ENCODE results near the gene GPX1. TPM values are rescaled to one million over a fixed set of nuclear protein-coding genes. Genes with fewer than 3 reads are reported as not detected.
"Not testable (repeated sequence)": the region's sequence is repeated elsewhere in the genome, so short reads cannot be mapped to it uniquely, and the experiment has no call there.

Gene GPX1
- total and polyA plus RNA-seq, 4 donors, result 71.2 to 201 (median 179) TPM

DNA sequence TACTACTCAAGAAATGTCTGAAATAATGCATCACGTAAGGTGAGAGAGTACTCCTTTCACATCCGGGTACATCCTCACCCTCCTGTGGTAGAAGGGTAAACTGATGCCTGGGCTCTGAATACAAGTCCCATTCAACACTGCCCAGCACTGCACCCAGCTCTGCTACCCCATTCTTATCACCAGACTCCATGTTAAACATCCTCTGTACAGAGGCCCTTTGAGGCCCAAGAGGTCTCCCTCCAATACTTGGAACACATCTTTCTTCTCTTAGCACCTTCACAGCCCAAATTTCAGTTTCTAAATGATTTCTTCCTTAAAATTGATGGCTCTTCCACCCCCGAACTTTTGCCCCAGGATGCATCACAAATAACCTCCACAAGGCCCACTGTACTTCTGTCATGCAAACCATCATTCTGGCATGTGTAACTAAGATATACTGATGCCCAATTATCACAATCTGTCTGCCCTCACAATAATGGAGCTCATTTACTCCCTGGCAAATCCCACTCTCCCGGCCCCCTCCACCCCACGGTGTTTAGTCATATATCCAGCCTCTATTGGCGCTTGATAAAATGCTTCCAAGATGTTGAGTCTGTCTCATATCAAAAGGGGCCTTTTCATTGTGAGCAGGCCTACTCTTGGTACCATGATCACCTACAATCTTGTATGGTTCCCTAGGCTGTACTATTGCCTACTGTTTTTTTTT is 12.6 kb upstream of the GPX1 start:
- H3K4me3 ChIP-seq (ENCODE audit: low read depth, low read length), result no peak overlapping the region
- H3K36me3 ChIP-seq (ENCODE audit: control insufficient read depth, insufficient read depth, low read length), result peaks cover 60% of the 10 kb centered on the region
- H3K9me3 ChIP-seq (ENCODE audit: control insufficient read depth, insufficient read depth, low read length), result no peaks in the 10 kb centered on the region
- no peak for DNase-seq (ENCODE audit: low read depth in 4 of 6, low spot score in 6 of 6)
- H3K4me1 ChIP-seq (ENCODE audit: control insufficient read depth, insufficient read depth, low read length), result no peaks in the 10 kb centered on the region
- H3K27me3 ChIP-seq (ENCODE audit: control insufficient read depth, insufficient read depth, low read length), result no peaks in the 10 kb centered on the region
- WGBS (ENCODE audit: insufficient coverage), result 86% methylated on average over 5 of the region's 6 CpGs
- no peak overlapping the region for H3K27ac ChIP-seq (ENCODE audit: low read depth, low read length)

DNA sequence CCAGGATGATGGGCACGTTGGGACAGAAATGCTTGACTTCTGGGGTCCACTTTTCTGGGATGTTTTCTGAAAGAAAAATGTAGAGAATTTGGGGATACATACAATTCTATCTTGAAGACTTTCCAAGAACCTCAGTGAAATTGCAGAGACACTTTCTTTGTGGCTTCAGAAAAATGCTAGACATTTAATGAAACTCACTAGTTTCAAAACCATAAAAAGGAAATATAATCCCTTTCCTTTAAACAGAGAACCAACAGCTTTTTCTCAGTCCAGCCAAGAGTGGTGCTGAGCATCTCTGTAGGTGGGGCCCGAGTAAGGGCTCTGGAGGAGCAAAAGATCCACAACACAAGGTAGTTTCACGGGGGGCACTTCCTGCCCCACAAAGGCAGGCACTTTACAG is 4.4 kb upstream of the GPX1 start:
- no peak for DNase-seq (ENCODE audit: low read depth in 4 of 6, low spot score in 6 of 6)
- Histone ChIP-seq H3K27ac (ENCODE audit: low read depth, low read length) (no peak overlapping the region), H3K9me3 (ENCODE audit: control insufficient read depth, insufficient read depth, low read length) (no peaks in the 10 kb centered on the region), H3K27me3 (ENCODE audit: control insufficient read depth, insufficient read depth, low read length) (no peaks in the 10 kb centered on the region), H3K4me3 (ENCODE audit: low read depth, low read length) (no peak overlapping the region), H3K4me1 (ENCODE audit: control insufficient read depth, insufficient read depth, low read length) (peaks cover 10% of the 10 kb centered on the region), H3K36me3 (ENCODE audit: control insufficient read depth, insufficient read depth, low read length) (peaks cover 67% of the 10 kb centered on the region)
- WGBS (ENCODE audit: insufficient coverage), result 60% methylated on average over 1 of the region's 3 CpGs

DNA sequence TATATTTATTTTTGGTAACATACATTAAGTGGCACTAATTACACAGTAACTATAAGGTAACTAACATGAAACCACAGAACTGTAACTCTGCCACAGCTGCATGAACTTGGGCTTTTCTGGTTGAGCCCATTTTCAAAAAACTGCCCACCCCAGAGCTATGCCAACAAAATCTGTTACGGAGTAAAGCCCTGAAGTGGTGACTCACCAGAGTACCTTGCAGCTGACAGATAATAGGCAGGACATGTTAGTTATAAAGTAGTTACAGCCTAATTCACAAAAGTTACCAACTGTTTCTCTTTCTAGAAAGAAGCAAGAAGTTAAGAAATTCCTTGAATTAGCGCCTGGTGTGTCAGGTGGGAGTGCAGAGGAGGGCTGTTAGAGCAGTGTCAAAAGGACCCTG is 1.5 kb upstream of the GPX1 start:
- H3K36me3 ChIP-seq (ENCODE audit: control insufficient read depth, insufficient read depth, low read length), result peaks cover 59% of the 10 kb centered on the region
- no peak for DNase-seq (ENCODE audit: low read depth in 4 of 6, low spot score in 6 of 6)
- H3K4me3 ChIP-seq (ENCODE audit: low read depth, low read length), result no peak overlapping the region
- H3K27me3 ChIP-seq (ENCODE audit: control insufficient read depth, insufficient read depth, low read length), result no peaks in the 10 kb centered on the region
- WGBS (ENCODE audit: insufficient coverage), result 100% methylated on average over 1 of the region's 2 CpGs
- peaks cover 22% of the 10 kb centered on the region for H3K4me1 ChIP-seq (ENCODE audit: control insufficient read depth, insufficient read depth, low read length)
- H3K27ac ChIP-seq (ENCODE audit: low read depth, low read length), result no peak overlapping the region
- no peaks in the 10 kb centered on the region for H3K9me3 ChIP-seq (ENCODE audit: control insufficient read depth, insufficient read depth, low read length)

DNA sequence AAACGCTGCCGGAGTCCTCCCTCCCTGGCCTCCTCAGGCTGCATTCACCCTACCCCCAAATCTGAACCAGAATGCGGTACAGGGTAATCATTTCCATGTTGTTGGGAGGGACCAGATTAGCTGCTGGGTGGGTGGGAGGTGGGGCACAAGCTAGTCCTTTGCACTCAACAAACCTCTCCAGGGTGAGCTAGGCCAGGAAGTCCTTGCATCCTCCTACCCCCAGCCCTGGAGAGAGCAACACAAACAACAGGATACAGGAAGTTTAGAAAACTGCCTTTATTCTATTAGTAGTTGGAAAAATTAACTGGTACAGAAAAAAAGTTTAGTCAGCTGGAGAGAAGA is 702 bp upstream of the GPX1 start:
- peak overlapping the region; percentile 62 for H3K4me3 ChIP-seq (ENCODE audit: low read depth, low read length)
- H3K9me3 ChIP-seq (ENCODE audit: control insufficient read depth, insufficient read depth, low read length), result no peaks in the 10 kb centered on the region
- peaks cover 22% of the 10 kb centered on the region for H3K4me1 ChIP-seq (ENCODE audit: control insufficient read depth, insufficient read depth, low read length)
- no peaks in the 10 kb centered on the region for H3K27me3 ChIP-seq (ENCODE audit: control insufficient read depth, insufficient read depth, low read length)
- WGBS (ENCODE audit: insufficient coverage), result 50% methylated on average over 1 of the region's 3 CpGs
- H3K36me3 ChIP-seq (ENCODE audit: control insufficient read depth, insufficient read depth, low read length), result peaks cover 55% of the 10 kb centered on the region
- no peak for DNase-seq (ENCODE audit: low read depth in 4 of 6, low spot score in 6 of 6)
- H3K27ac ChIP-seq (ENCODE audit: low read depth, low read length), result peak overlapping the region; percentile 91

DNA sequence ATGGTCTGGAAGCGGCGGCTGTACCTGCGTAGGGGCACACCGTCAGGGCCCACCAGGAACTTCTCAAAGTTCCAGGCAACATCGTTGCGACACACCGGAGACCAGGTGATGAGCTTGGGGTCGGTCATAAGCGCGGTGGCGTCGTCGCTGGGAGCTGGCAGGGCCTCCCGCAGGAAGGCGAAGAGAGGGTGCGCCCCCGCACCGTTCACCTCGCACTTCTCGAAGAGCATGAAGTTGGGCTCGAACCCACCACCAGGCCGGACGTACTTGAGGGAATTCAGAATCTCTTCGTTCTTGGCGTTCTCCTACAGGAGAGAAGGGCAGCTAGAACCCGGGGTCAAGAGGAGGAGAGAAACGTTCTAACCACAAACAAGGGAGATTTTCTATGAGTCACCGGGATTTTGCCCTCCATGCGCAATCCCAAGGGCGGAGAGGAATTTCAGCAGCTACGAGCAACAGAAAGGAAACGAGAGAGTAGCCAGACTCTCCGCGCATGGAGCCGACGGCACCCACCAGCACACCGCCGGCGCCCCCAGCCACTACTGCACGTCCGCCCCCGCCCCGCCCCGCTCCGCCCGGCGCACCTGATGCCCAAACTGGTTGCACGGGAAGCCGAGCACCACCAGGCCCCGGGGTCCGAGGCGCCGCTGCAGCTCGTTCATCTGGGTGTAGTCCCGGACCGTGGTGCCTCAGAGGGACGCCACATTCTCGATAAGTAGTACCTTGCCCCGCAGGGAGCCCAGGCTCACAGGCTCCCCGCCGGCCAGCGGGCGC is 523 bp downstream of the GPX1 start:
- Histone ChIP-seq H3K4me1 (ENCODE audit: control insufficient read depth, insufficient read depth, low read length) (peaks cover 22% of the 10 kb centered on the region), H3K4me3 (ENCODE audit: low read depth, low read length) (peak overlapping the region; percentile 62), H3K36me3 (ENCODE audit: control insufficient read depth, insufficient read depth, low read length) (peaks cover 45% of the 10 kb centered on the region), H3K27ac (ENCODE audit: low read depth, low read length) (peak overlapping the region; percentile 91)
- DNase-seq (ENCODE audit: low read depth in 4 of 6, low spot score in 6 of 6), result peak in 3 of 6 donors; percentile 2 to 57 (median 55)
- H3K27me3 ChIP-seq (ENCODE audit: control insufficient read depth, insufficient read depth, low read length); H3K9me3 ChIP-seq (ENCODE audit: control insufficient read depth, insufficient read depth, low read length): not testable (repeated sequence)
- WGBS (ENCODE audit: insufficient coverage), result 5% methylated on average over 59 of the region's 63 CpGs

DNA sequence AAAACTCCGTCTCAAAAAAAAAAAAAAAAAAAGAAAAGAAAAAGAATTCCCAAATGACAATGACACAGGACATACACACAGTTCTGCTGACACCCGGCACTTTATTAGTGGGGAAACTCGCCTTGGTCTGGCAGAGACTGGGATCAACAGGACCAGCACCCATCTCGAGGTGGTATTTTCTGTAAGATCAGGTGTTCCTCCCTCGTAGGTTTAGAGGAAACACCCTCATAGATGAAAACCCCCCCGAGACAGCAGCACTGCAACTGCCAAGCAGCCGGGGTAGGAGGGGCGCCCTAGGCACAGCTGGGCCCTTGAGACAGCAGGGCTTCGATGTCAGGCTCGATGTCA is 1.1 kb downstream of the GPX1 start:
- H3K27me3 ChIP-seq (ENCODE audit: control insufficient read depth, insufficient read depth, low read length); DNase-seq (ENCODE audit: low read depth in 4 of 6, low spot score in 6 of 6); H3K9me3 ChIP-seq (ENCODE audit: control insufficient read depth, insufficient read depth, low read length); H3K27ac ChIP-seq (ENCODE audit: low read depth, low read length): not testable (repeated sequence)
- Histone ChIP-seq H3K36me3 (ENCODE audit: control insufficient read depth, insufficient read depth, low read length) (peaks cover 42% of the 10 kb centered on the region), H3K4me1 (ENCODE audit: control insufficient read depth, insufficient read depth, low read length) (peaks cover 22% of the 10 kb centered on the region), H3K4me3 (ENCODE audit: low read depth, low read length) (peak overlapping the region; percentile 62)
- 20% methylated on average over 1 of the region's 10 CpGs for WGBS (ENCODE audit: insufficient coverage)

DNA sequence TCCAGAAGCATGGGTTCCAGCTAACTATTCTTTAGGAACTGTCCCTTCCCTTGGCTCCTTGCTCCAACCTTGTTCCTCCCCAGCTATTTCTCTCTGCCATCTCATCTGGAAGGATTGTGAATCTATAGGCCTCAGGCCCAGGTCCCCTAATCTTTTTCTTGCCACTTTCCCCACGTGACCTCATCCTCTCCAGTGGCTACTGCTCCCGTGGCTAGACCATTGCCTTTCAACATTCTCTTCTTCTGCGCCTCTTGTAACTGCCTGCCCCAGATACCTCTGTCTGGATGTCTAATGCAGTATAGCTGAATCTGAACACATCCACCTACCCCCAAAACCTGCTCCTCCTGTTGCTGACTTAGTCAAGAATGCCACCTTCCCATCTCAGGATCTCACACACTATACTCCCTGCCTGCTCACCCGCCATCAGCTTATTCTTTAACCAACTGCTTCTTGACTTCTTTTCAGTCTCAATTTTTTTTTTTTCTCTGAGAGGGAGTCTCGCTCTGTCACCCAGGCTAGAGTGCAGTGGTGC is 5.2 kb downstream of the GPX1 start:
- Histone ChIP-seq H3K9me3 (ENCODE audit: control insufficient read depth, insufficient read depth, low read length) (no peaks in the 10 kb centered on the region), H3K4me3 (ENCODE audit: low read depth, low read length) (no peak overlapping the region), H3K27ac (ENCODE audit: low read depth, low read length) (no peak overlapping the region), H3K27me3 (ENCODE audit: control insufficient read depth, insufficient read depth, low read length) (no peaks in the 10 kb centered on the region), H3K36me3 (ENCODE audit: control insufficient read depth, insufficient read depth, low read length) (peaks cover 17% of the 10 kb centered on the region), H3K4me1 (ENCODE audit: control insufficient read depth, insufficient read depth, low read length) (peaks cover 14% of the 10 kb centered on the region)
- DNase-seq (ENCODE audit: low read depth in 4 of 6, low spot score in 6 of 6), result no peak
- 79% methylated on average over 4 of the region's 5 CpGs for WGBS (ENCODE audit: insufficient coverage)

DNA sequence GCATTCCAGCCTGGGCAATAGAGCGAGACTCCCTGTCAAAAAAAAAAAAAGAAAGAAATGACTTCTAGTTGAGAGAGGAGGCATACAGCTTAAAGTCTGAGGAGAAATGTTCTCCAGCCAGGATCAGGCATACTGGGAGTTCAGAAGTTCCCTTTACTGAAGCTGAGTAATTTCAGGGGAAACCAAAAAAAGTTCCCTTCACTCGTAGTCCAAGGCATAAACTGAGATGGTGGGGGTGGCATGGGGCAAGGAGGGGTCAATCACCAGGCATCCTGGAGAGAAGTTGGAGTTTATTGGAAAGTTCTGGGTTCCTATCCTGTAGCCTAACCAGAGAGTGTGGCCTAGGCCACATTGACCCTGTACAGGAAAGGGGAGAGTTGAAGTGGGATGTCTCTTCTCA is 5.9 kb downstream of the GPX1 start:
- Histone ChIP-seq H3K27ac (ENCODE audit: low read depth, low read length) (no peak overlapping the region), H3K4me1 (ENCODE audit: control insufficient read depth, insufficient read depth, low read length) (peaks cover 9% of the 10 kb centered on the region), H3K9me3 (ENCODE audit: control insufficient read depth, insufficient read depth, low read length) (no peaks in the 10 kb centered on the region), H3K4me3 (ENCODE audit: low read depth, low read length) (no peak overlapping the region), H3K36me3 (ENCODE audit: control insufficient read depth, insufficient read depth, low read length) (peaks cover 13% of the 10 kb centered on the region), H3K27me3 (ENCODE audit: control insufficient read depth, insufficient read depth, low read length) (no peaks in the 10 kb centered on the region)
- 76% methylated on average over 2 of the region's 2 CpGs for WGBS (ENCODE audit: insufficient coverage)
- no peak for DNase-seq (ENCODE audit: low read depth in 4 of 6, low spot score in 6 of 6)

DNA sequence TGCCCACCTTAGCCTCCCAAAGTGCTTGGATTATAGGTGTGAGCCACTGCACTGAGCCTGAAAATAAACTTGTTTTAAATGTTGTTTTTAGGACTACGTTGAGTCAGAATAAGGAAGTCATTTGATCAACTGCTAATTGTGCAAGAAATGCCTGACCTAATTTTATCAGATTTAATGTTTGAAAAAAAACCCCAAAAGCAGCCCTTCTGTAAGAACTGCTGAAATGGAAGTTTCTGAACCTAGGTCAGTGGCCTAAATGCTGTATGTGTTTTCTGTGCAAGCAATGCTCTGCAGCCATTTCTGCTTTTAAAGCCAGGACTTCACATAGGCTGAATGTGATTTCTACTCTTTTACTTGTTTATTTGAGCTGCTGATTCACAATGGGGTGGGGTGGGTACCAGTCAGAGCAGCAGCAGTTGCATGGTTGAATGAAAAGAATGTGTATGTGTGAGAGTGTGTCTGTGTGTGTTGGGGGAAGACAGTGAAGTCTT is 6.6 kb downstream of the GPX1 start:
- DNase-seq (ENCODE audit: low read depth in 4 of 6, low spot score in 6 of 6), result no peak
- peaks cover 8% of the 10 kb centered on the region for H3K36me3 ChIP-seq (ENCODE audit: control insufficient read depth, insufficient read depth, low read length)
- H3K4me3 ChIP-seq (ENCODE audit: low read depth, low read length), result no peak overlapping the region
- H3K9me3 ChIP-seq (ENCODE audit: control insufficient read depth, insufficient read depth, low read length), result no peaks in the 10 kb centered on the region
- peaks cover 2% of the 10 kb centered on the region for H3K4me1 ChIP-seq (ENCODE audit: control insufficient read depth, insufficient read depth, low read length)
- no CpG with 5 or more reads among the region's 1 CpG for WGBS (ENCODE audit: insufficient coverage)
- peak overlapping the region; percentile 42 for H3K27ac ChIP-seq (ENCODE audit: low read depth, low read length)
- no peaks in the 10 kb centered on the region for H3K27me3 ChIP-seq (ENCODE audit: control insufficient read depth, insufficient read depth, low read length)

Measured in spinal cord (tissue), 10 donors.